Muscle of back (tissue), 11 donors: ENCODE measurements around the gene CLPSL2. TPM values are rescaled to one million over a fixed set of nuclear protein-coding genes. Genes with fewer than 3 reads are reported as not detected.

Experiments used
- DNase-seq, 3 donors: peaks; one replicate each; pipeline versions ENCODE4 v3.0.0 to v3.0.0-alpha.2; 2013
- polyA plus RNA-seq, 10 donors: library from polyadenylated mRNA; unstranded; fragments of 120-200 nt; gene quantifications; one replicate each; pipeline ENCODE4 v1.2.1, GENCODE V29; 2013; ENCODE audit not compliant: insufficient read length in 10 of 10

Gene CLPSL2
- polyA plus RNA-seq, 10 donors: not detected

DNA sequence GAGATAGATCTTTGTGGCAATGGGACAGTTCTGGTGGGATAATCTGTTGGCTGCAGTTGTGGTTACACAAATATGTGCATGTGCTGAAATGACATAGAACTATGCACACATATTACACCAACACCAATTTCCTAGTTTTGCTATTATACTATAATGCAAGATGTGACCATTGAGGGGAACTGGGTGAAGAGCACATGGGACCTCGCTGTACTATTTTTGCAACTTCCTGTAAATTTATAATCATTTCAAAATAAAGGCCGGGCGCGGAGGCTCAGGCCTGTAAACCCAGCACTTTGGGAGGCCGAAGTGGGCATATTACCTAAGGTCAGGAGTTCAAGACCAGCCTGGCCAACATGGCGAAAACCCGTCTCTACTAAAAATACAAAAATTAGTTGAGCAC lies 30.9 kb upstream of the CLPSL2 start:
- DNase-seq: no peak

DNA sequence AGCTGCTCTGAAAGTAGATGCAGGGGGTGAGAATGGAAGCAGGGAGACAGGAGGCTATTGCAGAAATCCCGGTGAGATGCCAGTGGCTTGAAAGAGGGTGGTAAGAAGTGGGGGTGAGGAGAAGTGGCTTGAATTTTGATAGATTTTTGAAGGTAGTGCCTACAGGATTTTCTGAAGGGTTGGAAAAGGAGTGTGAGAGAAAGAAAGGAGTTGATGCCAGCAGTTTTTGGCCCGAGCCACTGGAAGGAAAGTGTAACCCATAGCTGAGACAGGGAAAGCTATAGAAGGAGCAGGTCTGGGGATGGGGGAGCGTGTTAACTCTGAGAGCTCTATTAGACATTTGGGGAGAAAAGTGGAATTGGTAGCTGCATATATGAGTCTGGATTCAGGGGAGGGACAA lies 29.9 kb upstream of the CLPSL2 start:
- DNase-seq: no peak

DNA sequence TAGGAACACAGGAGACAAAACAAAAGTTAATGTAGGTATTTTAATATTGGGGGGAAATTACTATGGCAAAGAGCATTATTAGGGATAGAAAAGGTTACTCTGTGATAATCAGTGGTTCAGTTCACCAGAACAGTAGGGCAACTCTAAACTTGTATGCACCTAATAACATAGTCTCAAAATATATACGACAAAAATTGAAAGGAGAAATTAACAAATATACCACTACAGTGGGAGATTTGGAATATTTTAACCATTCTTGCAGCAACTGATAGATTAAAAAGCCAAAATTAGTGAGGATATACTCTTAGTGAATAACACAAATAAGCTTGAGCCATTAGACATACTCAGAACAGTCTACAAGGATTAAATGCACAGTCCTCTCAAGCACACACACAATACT lies 28.5 kb upstream of the CLPSL2 start:
- no peak for DNase-seq

DNA sequence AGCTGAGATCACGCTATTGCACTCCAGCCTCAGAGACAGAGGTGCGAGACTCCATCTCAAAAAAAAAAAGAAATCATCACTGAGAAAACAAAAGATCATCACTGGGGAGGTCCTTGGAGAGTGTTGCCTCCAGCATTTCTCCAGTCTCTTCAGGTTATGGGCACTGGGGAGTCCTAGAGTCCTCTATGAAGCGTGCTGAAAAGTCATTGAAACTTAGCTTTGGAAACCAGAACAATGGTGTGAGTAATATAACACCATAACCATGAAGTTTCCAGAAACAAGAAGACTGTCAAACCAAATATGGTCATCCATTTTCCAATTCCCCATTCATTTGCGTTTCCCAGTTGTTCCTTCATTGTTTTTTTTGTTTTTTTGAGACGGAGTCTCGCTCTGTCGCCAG lies 25.8 kb upstream of the CLPSL2 start:
- DNase-seq: no peak

DNA sequence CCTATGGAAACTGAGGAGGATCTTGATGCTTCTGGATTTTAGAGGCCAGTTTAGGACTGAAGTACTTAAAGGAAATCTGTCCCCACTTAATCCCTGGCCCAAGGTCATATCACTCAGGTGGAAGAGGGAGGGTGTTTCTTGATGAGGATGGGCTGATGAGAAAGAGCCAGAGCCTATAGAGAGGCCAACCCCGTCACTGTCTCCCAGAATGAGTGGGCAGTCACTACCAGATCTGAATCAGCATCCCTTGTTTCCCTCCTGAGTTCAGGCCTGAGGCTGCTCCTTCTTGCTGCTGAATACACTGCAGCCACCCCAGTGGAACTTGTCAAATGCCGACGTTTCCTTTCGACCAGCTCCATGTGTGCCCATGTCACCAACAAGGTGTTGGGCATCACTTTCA lies 24.8 kb upstream of the CLPSL2 start:
- DNase-seq: no peak

DNA sequence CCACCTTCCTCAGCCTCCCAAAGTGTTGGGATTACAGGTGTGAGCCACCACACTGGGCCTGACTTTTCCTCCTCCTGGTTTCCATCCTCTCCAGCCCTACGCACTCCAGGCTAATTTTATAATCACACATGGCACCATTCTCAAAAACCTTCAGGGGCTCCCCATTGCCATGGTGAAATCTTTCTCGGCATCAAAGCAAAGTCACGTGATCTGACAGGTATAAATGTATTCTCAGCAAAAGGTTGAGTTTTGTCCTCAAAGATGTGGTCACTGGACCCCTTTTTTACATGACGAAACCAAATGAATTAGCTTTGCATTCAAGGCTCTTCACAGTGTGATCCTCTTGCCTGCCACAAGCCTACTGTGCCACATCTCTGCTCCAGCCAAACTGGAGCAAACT lies 24.1 kb upstream of the CLPSL2 start:
- DNase-seq: no peak

DNA sequence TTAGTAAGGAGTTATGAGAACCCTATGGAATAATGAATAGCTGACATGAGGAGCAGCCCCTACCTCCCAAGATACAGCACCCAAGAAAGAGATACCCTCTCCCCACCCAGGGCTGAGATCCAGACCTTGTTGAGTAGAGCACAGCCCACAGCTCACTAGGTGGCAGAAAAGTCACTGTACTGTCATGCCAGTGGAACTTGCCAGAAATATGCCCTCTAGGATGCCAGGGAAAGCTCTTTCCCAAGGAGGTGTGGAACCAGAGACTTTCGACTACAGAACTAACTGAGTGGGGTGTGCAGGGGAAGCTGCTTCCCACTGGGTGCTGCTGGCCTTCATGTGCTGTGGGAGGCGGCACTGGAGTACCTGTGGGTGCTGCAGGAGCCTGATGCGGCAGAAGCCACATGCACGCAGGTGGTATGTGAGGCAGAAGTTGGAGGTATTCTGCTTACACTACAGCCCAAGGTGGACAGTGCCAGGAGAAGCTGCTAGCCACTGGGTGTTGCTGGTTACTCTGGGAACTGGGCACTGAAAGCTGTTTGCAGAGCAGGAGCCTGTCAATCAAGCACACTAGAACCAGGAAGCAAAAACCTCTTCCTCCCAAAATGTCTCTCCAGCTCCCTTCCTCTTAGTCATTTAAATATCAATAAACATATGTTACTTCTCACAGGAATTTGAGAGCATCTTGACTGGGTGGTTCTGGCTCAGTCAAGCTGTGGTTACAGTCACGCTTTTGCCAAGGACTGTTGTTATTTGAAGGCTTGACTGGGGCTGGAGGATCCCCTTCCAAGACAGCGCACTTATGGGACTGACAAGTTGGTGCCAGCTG lies 21.7 kb upstream of the CLPSL2 start:
- DNase-seq: no peak

DNA sequence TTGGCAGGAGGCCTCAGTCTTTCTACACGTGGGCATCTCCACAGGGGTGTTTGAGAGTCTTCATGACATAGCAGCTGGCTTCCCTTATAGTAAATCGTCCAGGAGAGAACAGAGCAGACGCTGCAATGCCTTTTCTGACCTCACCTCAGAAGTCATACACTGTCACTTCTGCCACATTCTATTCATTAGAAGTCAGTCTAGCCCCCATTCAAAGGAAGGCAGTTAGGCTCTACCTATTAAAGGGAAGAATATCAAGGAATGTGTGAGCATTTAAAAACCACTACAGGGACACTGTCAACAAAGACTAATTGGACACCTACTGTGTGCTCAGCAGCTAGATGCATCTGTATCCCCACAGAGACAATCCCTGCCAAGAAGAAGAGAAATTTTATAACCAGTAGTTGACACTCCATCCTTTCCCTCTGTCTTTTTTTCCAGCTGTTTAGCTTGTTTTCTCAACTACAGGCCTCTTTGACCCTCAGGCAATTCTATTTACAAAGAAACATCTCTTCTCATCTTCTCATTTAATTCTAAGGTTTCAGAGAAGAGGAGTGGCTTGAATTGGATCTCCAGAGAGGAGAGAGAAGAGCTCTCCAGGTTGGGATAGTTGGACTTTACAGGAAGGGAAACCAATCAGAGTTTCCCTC lies 21.0 kb upstream of the CLPSL2 start:
- DNase-seq: no peak

DNA sequence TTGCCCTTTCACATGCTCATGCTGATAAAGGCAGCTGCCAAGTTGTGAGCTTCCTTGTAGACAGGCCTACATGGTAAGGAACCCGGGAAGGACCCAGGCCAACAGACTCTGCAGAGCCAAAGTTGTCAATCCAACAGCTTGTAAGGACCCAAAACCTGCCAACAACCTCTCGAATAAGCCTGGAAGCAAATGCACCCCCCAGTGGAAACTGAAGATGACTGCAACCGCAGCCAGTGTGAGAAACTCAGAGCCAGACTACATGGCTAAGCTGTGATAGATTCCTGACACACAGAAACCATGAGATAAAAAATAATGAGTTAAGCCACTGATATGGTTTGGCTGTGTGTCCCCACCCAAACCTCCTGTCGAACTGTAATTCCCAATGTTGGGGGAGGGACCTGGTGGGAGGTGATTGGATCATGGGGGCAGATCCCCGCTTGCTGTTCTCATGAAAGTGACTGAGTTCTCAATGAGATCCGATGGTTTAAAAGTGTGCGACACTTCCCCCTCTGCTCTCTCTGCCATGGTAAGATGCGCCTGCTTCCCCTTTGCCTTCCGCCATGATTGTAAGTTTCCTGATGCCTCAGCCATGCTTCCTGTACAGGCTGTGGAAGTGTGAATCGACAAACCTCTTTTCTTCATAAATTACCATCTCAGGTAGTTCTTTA lies 18.8 kb upstream of the CLPSL2 start:
- no peak for DNase-seq

DNA sequence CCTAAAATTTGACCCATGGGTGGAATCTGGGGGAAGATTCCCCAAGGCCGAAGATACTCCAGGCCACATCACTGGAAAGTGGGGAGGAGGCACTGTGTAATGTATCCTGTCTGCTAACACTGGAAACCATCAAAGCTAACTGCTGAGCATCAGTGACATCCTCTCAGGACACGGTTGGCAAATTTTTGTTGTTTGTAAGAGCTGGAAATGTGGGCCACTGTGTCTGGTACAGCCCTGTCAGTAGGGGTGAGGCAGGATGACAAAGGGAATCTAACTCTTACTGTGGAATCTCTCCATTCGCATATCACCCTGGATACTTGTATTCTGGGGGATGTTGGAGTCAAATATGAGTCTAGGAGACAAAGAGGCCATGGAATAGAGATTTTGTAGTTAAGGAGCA lies 17.0 kb upstream of the CLPSL2 start:
- no peak for DNase-seq

DNA sequence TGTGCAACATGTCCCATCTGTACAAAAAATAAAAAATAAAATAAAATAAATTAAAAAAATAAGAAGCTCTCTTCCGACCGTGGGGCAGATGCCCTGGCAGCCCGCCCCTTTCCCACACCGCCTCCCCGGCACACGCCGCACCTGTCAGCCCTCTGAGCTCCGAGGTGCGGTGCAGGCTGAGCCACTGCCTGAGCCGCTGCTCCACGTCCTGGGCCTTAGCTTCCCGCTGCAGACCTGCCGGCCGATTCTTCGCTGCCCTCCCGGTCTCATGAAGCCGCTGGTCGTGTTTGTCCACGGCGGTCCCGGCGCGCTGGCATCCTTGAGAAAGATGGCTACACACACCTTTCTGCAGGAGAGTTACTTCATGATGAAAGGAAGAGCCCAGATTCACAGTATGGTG lies 10.7 kb upstream of the CLPSL2 start:
- no peak for DNase-seq

DNA sequence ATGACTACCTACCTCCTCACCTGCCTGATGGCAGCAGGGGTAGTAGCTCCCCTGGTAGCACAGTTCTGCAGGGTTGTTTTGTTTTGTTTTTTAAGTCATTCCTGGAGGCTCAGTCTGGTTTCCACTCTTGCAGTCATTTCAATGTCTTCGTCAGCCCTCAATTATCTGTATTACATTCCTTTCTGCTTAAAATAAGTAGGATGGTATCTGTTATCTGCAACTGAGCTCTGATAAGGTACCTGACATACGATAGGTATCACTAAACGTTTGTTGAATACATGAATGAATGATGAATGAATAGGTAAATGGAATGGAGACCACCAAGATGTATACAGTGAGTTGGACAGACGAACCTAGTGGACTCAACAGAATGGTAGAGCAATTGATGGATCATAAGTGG lies 7.2 kb upstream of the CLPSL2 start:
- DNase-seq: no peak

DNA sequence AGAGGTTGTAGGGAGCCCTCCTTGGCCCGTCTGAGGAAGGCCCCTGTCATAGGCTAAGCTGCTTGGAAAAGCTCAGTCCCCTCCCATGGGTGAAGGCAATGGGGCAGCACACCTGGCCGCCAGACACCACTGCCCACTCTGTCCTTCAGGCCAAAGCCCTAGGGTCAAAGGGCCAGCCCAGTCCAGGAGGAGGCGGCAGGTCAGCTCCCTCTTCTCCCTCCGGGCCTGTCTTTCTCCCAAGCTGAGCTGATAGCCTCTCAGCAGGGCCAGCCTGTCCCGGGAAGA lies 5.1 kb upstream of the CLPSL2 start:
- no peak for DNase-seq

DNA sequence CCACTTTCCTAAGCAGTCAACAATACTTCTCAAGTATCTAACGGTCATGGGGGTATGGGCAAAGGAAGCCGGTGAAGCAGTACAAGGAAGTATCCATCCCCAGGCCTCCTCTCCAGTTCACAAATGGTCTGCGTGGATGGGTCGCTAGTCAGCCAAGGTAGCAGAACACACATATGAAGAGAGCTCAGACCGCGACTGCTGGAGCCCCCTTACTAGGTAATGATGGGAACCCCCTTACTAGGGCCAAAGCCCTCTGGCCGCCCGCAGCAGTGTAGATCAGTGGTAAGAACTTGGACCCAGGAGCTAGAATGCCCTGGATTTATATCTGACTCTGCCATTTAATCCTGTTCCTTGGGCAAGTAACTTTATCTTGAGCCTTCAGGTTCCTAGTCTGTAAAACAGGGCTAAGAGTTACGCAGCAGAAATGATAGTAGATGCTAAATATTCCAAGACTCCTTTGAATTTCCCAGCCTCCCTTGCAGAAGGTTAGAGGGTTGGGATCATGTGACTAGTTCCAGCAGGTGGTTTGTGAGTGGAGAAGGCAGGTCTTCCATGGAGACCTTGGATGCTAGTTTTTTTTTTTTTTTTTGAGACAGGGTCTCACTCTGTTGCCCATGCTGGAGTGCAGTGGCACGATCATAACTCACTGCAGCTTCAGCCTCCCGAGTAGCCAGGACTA lies 2.1 kb upstream of the CLPSL2 start:
- no peak for DNase-seq

DNA sequence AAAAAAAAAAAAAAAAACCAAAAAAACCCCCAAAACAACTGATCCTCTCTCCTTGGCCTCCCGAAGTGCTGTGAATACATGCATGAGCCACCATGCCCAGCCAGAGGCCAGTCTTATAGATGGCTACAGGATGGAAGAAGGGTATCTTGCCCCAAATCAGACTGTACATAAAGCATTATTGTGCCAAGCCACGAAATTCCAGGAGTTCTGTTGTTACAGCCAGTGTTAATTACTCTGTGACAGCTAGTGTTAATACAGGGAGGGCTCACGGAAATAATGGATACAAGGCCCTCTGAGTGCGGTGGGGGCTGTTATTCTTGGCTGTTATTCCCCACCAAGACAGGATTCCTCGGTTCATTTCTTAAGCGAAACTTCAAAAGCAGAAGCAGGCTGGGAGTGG lies 1.4 kb upstream of the CLPSL2 start:
- DNase-seq: no peak

DNA sequence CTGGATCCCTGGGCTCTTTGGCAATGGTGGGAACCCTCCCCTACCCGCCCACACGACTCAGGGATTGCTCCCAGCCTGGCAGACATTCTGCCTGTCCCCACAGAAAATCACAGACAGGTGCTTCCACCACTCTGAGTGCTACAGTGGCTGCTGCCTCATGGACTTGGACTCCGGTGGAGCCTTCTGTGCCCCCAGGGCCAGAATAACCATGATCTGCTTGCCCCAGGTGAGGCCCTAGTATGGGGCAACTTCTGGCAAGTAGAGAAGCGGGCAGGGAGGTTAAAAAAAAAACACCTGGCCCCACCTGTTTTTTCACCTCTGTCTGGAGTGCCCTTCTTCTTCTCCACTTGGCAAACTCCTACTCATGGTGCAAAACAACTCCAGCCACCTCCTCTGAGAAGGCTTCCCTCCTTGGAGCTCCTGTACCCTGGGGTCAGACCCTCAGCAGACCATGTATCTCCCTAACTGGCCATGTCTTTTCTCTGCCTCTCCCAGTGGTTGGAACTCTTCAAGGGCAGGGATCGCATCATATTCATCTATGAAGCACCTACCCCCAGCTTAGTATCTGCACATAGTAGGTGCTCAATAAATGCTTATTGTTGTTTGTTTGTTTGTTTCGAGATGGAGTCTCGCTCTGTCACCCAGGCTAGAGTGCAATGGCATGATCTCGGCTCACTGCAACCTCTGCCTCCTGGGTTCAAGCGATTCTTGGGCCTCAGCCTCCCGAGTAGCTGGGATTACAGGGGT lies 1.1 kb downstream of the CLPSL2 start:
- DNase-seq: no peak

DNA sequence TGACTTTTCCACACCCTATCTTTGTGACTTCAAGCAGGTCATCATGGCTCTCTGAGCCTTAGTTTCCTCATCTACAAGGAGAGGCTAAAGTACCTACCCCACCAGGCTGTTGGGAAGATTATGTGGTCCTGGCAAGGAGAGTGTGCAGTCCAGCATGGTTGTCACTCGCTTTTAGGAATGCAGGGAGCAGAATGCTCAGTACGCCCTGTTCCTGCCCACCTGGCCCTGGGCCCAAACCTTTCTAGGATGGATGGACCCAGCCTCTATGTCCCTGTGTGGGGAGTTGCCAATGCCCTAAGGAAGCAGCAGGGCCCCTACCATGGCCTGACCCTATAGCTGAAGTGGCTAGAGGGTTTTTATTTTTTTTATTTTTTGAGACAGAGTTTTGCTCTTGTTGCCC lies 2.0 kb downstream of the CLPSL2 start:
- no peak for DNase-seq

DNA sequence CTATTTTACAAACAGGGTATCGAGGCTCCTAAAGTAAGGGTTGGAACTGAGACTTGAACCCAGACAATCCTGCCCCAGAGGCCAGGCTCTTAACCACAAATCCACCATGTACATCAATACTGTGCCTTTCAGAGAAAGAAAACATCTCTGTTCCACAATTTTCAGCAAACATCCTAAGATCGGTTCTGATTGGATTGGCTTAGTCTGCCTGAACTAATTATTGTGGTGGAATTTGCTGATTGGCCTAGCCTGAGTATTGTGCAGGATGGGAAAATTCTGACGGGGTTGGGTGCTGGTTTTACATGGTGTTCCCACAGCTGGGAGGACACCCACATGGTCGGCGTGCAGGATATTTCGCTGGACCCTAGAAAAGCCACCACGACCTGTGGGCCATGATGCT lies 4.3 kb downstream of the CLPSL2 start, which contains the start of gene CLPSL1:
Gene CLPSL1 (plus strand): TSS at position 301 of the 400 bp plus-strand sequence. CDS start 92 bp downstream, at position 393.
- no peak for DNase-seq

DNA sequence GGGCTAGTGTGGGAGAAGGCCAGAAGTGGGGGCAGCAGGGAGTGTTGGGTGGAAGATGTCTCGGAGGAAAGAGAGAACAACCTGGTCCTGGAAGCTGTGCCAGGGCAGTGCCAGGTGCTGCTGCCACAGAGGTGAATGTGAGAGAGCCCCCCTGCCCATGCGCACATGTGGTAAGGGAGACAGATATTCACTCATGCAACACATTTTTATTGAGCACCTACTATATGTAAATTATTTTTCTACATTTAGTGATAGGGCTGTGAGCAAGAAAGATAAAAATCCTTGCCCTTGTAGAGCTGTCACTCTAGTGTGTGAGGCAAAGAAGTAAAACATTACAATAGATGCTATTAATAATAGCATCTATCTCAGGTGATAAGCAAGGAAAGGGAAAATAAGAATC lies 4.9 kb downstream of the CLPSL2 start:
- DNase-seq: no peak

DNA sequence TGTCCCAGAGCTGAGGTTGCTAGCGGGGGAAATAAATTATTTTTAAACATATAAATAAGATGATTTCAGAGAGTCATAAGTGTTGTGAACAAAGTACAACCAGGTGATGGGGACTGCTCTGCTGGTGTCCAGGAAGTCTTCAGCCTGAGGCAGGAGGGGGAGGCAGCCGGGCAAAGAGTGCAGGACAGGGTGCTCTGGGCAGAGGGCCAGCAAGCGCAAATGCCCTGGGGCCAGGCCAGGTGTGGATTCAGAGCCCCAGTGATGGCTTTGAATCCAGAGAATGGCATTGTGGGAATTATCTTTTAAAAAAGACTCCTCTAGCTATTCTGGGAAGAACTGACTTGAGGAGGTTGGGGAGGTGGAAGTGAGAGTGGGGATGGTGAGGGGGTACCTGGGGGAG lies 6.0 kb downstream of the CLPSL2 start:
- DNase-seq: no peak

DNA sequence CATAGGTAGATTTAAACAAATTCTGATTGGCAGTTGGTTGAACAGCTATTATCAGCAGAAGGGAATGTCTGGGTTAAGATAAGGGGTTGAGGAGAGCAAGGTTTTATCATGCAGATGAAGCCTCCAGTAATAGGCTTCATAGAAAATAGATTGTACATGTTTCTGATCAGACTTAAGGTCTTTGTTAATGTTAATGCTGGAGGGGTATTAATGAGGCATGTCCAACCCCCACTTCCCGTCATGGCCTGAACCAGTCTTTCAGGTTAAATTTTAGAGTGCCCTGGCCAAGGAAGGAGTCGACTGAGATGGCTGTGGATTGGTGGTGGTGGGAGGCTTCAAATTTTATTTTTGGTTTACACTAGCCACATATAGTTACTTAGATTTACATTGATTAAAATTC lies 7.8 kb downstream of the CLPSL2 start:
- no peak for DNase-seq

DNA sequence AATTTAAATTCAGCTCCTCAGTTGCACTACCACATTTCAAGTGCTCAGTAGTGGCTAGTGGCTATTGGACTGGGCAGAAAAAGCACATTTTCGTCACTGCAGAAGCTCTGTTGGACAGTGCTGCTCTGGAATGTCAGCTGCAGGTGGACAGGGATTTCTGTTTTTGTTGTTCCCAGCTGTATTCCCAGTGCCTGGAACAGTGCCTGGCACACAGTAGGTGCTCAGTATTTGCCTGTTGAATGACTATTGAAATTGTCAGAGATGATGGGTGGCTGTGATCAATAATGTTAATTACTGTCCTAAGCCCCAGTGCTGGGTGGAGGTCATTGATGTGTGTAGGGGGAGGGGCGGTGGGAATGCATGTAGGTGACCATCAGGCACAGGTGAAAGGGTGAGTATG lies 9.9 kb downstream of the CLPSL2 start:
- no peak for DNase-seq
